ENCODE measurements around the gene SEPHS1.
A peak's percentile ranks its signal among the peaks of the same experiment; 100 is the strongest.
"Not testable (repeated sequence)": the region's sequence is repeated elsewhere in the genome, so short reads cannot be mapped to it uniquely, and the experiment has no call there.

Gene SEPHS1

GRCh38 chr10:13284050-13284449 lies 64.0 kb downstream of the SEPHS1 start:
- no peak for DNase-seq (ENCODE audit: low spot score)

- DNase-seq (ENCODE audit: low spot score), result not testable (repeated sequence)
These were observed 65.7 kb downstream of the SEPHS1 start for GRCh38 chr10:13282348-13282747.

GRCh38 chr10:13276749-13277365 lies 71.2 kb downstream of the SEPHS1 start:
- no peak for DNase-seq (ENCODE audit: low spot score)

GRCh38 chr10:13276146-13276545 lies 71.9 kb downstream of the SEPHS1 start:
- not testable (repeated sequence) for DNase-seq (ENCODE audit: low spot score)

GRCh38 chr10:13272164-13272571 lies 75.9 kb downstream of the SEPHS1 start:
- peak; percentile 76 for DNase-seq (ENCODE audit: low spot score)

- no peak for DNase-seq (ENCODE audit: low spot score)
These were observed 76.4 kb downstream of the SEPHS1 start for GRCh38 chr10:13271552-13272163.

GRCh38 chr10:13270877-13271551 lies 77.1 kb downstream of the SEPHS1 start:
- DNase-seq (ENCODE audit: low spot score), result no peak

GRCh38 chr10:13268841-13269240 lies 79.3 kb downstream of the SEPHS1 start:
- no peak for DNase-seq (ENCODE audit: low spot score)

- no peak for DNase-seq (ENCODE audit: low spot score)
These were observed 79.8 kb downstream of the SEPHS1 start for GRCh38 chr10:13268310-13268709.

Data from putamen (tissue), 1 donor.